ENCODE results near the gene MAST2.

Gene MAST2

GRCh38 chr1:46030876-46031660 is 227.7 kb downstream of the MAST2 start:
- no peak overlapping the region for H3K27ac ChIP-seq
- no peak for TF ChIP-seq ZFX (IDR thresholded peaks at IDR 0.05)
- TF ChIP-seq CTCF (conservative IDR thresholded peaks at IDR 0.05): no peak

GRCh38 chr1:46034601-46035516 is 231.4 kb downstream of the MAST2 start:
- no peak for TF ChIP-seq CTCF (conservative IDR thresholded peaks at IDR 0.05)
- TF ChIP-seq ZFX (IDR thresholded peaks at IDR 0.05): no peak
- H3K27ac ChIP-seq: no peak overlapping the region

GRCh38 chr1:46036894-46037839 is 233.8 kb downstream of the MAST2 start:
- peak; percentile 98 for TF ChIP-seq CTCF (conservative IDR thresholded peaks at IDR 0.05)
- TF ChIP-seq ZFX (IDR thresholded peaks at IDR 0.05): no peak
- peak overlapping the region; percentile 8; the same call in 1 of the 2 replicates for H3K27ac ChIP-seq

GRCh38 chr1:46039571-46040052 is 236.2 kb downstream of the MAST2 start:
- H3K27ac ChIP-seq: peak overlapping the region; percentile 82
- TF ChIP-seq CTCF (conservative IDR thresholded peaks at IDR 0.05): no peak

- no peak for TF ChIP-seq ZFX (IDR thresholded peaks at IDR 0.05)
- TF ChIP-seq CTCF (conservative IDR thresholded peaks at IDR 0.05): no peak
- H3K27ac ChIP-seq: no peak overlapping the region; the same call in 1 of the 2 replicates
Observed at GRCh38 chr1:46041551-46041950, 238.1 kb downstream of the MAST2 start.

GRCh38 chr1:46041974-46042373 is 238.6 kb downstream of the MAST2 start:
- H3K27ac ChIP-seq: no peak overlapping the region
- TF ChIP-seq CTCF (conservative IDR thresholded peaks at IDR 0.05) (no peak), ZFX (IDR thresholded peaks at IDR 0.05) (no peak)

Data from C4-2B (cell line).